Measurements from ENCODE around the gene RTN4IP1. TPM values are rescaled to one million over a fixed set of nuclear protein-coding genes. Genes with fewer than 3 reads are reported as not detected.

Gene RTN4IP1
- total and polyA plus RNA-seq, 10 of the 15 experiments (the other 5 are each of a cell fraction or from before 2014, with no cell fraction given) = 8.2 to 17.0 (median 9.8) TPM

DNA sequence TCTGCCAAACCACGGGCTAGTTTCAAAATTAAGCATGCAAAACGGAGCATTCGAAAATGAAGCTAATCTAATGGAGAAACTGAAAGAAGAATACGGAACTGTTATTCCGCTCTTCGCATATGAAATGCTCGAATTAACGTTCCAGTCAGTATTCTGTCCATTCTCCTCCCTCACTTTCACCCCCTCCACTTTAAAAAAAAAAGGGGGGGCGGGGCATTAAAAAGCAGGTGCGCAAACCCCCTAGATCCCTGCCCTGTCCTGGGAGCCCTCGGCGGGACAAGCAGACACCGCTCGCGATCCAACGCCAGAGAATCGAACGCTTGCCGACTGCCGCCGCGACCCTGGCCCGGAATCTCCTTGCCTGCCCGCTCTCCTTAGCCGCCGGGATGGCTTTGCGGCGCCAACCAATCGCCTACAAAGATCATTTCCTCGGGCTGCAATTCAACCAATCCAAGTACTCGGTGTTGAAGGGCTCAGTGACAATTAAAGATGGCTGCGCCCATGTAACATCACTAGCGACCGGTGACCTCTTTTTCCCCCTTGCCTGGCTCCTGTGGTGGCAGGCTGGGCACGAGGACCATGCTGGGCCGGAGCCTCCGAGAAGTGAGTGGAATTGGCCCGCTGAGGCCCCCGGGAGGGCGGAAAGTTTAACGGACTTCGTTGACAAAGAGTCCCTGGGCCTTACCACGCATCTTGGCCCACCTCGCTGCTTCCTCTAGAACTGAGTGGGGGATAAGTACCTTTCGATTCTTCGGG lies at the start of gene RTN4IP1, which contains the start of gene QRSL1 (continued):
- TF ChIP-seq POU2F2 (IDR thresholded peaks at IDR 0.05; ENCODE audit: borderline replicate concordance, low read depth, low read length) (peak; percentile 54; the same call in 2 of the 3 replicates), RAD21 (IDR thresholded peaks at IDR 0.05; ENCODE audit: insufficient read depth, low read depth, low read length) (no peak), ASH2L (IDR thresholded peaks at IDR 0.05; ENCODE audit: borderline replicate concordance, low read depth) (peak; percentile 89), PAX8 (IDR thresholded peaks at IDR 0.05) (no peak), ZNF687 (IDR thresholded peaks at IDR 0.05) (no peak), ATF7 (IDR thresholded peaks at IDR 0.05; ENCODE audit: low read depth) (peak; percentile 18; the same call in 1 of the 2 replicates), IRF3 (IDR thresholded peaks at IDR 0.05) (peak; percentile 73; the same call in 1 of the 2 replicates), CHD2 (IDR thresholded peaks at IDR 0.05; ENCODE audit: borderline replicate concordance, low read depth, low read length) (peak; percentile 89), NKRF (conservative IDR thresholded peaks at IDR 0.05) (peak; percentile 95), YBX1 (IDR thresholded peaks at IDR 0.05) (no peak), IKZF1 (conservative IDR thresholded peaks at IDR 0.05) (peak; percentile 61), LARP7 (IDR thresholded peaks at IDR 0.05) (no peak; the same call in 1 of the 2 replicates), HDGF (IDR thresholded peaks at IDR 0.05) (no peak), PAX5 (IDR thresholded peaks at IDR 0.05; ENCODE audit: borderline replicate concordance, low read depth, low read length) (no peak), ZNF24 (IDR thresholded peaks at IDR 0.05) (no peak), POLR2A (IDR thresholded peaks at IDR 0.05; ENCODE audit: low read depth, low read length) (peak; percentile 81)
- TF ChIP-seq, protein P1, sequence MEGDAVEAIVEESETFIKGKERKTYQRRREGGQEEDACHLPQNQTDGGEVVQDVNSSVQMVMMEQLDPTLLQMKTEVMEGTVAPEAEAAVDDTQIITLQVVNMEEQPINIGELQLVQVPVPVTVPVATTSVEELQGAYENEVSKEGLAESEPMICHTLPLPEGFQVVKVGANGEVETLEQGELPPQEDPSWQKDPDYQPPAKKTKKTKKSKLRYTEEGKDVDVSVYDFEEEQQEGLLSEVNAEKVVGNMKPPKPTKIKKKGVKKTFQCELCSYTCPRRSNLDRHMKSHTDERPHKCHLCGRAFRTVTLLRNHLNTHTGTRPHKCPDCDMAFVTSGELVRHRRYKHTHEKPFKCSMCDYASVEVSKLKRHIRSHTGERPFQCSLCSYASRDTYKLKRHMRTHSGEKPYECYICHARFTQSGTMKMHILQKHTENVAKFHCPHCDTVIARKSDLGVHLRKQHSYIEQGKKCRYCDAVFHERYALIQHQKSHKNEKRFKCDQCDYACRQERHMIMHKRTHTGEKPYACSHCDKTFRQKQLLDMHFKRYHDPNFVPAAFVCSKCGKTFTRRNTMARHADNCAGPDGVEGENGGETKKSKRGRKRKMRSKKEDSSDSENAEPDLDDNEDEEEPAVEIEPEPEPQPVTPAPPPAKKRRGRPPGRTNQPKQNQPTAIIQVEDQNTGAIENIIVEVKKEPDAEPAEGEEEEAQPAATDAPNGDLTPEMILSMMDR (IDR thresholded peaks at IDR 0.05 in 2 of 3, conservative IDR thresholded peaks at IDR 0.05 in 1 of 3; ENCODE audit: control insufficient read depth in 2 of 3, extremely low read depth in 1 of 3, insufficient read depth in 1 of 3, low read depth in 3 of 3, low read length in 3 of 3) = no peak
- TF ChIP-seq, protein P2, sequence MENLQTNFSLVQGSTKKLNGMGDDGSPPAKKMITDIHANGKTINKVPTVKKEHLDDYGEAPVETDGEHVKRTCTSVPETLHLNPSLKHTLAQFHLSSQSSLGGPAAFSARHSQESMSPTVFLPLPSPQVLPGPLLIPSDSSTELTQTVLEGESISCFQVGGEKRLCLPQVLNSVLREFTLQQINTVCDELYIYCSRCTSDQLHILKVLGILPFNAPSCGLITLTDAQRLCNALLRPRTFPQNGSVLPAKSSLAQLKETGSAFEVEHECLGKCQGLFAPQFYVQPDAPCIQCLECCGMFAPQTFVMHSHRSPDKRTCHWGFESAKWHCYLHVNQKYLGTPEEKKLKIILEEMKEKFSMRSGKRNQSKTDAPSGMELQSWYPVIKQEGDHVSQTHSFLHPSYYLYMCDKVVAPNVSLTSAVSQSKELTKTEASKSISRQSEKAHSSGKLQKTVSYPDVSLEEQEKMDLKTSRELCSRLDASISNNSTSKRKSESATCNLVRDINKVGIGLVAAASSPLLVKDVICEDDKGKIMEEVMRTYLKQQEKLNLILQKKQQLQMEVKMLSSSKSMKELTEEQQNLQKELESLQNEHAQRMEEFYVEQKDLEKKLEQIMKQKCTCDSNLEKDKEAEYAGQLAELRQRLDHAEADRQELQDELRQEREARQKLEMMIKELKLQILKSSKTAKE (IDR thresholded peaks at IDR 0.05; ENCODE audit: low read depth, poor library complexity, severe bottlenecking) = peak; percentile 15

Measured in GM12878 (cell line).